Right atrium auricular region (tissue), 2 donors: ENCODE measurements around the gene SELENOS. TPM values are rescaled to one million over a fixed set of nuclear protein-coding genes. Genes with fewer than 3 reads are reported as not detected.

Experiments
- DNase-seq: peaks from one replicate; pipeline ENCODE4 v3.0.0-alpha.2; 2019; ENCODE audit warnings: low spot score
- H3K27ac ChIP-seq, 2 donors: fragments of 200-600 bp; sonication (generic); 1 replicate in 1 of 2; 2 replicates in 1 of 2; pipeline ENCODE4 v1.5.1; 2016 to 2019
- H3K27me3 ChIP-seq, 2 donors: fragments of 200-600 bp; sonication (generic); one replicate each; pipeline versions ENCODE4 v1.5.1 to v1.6.0; 2017 to 2019
- H3K36me3 ChIP-seq: fragments of 200-600 bp; sonication (generic); one replicate; pipeline ENCODE4 v1.5.1; 2016
- H3K4me1 ChIP-seq, 2 donors: fragments of 200-600 bp; sonication (generic); one replicate each; pipeline versions ENCODE4 v1.5.1 to v1.6.0; 2017 to 2019
- H3K4me3 ChIP-seq, 2 donors: fragments of 200-600 bp; sonication (generic); 1 replicate in 1 of 2; 2 replicates in 1 of 2; pipeline ENCODE4 v1.5.1; 2017 to 2019; ENCODE audit warnings: mild to moderate bottlenecking in 1 of 2, moderate library complexity in 1 of 2
- H3K9me3 ChIP-seq, 2 donors: fragments of 200-600 bp; sonication (generic); one replicate each; pipeline ENCODE4 v1.5.1; 2019
- total RNA-seq, 2 donors: library from RNA; depleted of rRNA; stranded (reverse); fragments of >200 nt; gene quantifications; one replicate each; pipeline ENCODE4 v1.1.0, GENCODE V29; 2016
- TF ChIP-seq, protein P1 (sequence below), 2 donors: fragments of 200-600 bp; sonication (generic); IDR thresholded peaks; one replicate each; pipeline ENCODE4 v1.5.1; 2019; ENCODE audit warnings: antibody characterized with exemption in 2 of 2

The SELENOS gene
- total RNA-seq, 2 donors from 2014 or later = 52.4 to 60.6 TPM

DNA sequence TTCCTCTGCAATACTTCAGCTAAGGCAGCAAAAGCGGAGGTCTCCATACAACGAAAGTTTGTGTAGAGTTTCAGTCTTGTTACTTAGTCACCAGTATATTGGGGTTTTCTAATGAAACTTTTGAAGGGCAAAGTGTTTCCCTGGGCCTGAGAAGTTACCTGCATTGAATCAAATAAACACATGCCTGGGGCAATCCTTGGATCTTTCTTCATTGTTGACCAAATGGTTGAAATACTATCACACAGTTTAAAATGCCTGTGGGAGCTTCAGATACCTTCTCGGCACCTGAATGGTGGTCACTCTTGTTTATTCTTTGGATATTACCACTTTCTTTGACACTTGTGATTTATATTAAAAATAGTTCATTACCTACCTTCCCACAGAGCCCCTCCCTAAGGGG is 24.4 kb downstream of the SELENOS start:
- H3K9me3 ChIP-seq = no peaks in the 10 kb centered on the region
- H3K4me1 ChIP-seq = peaks cover 0 to 53% of the 10 kb centered on the region in 2 donors
- no peaks in the 10 kb centered on the region for H3K27me3 ChIP-seq
- peak overlapping the region; percentile 84 to 89 for H3K27ac ChIP-seq
- peak overlapping the region; percentile 57 to 70 for H3K4me3 ChIP-seq
- TF ChIP-seq, protein P1, sequence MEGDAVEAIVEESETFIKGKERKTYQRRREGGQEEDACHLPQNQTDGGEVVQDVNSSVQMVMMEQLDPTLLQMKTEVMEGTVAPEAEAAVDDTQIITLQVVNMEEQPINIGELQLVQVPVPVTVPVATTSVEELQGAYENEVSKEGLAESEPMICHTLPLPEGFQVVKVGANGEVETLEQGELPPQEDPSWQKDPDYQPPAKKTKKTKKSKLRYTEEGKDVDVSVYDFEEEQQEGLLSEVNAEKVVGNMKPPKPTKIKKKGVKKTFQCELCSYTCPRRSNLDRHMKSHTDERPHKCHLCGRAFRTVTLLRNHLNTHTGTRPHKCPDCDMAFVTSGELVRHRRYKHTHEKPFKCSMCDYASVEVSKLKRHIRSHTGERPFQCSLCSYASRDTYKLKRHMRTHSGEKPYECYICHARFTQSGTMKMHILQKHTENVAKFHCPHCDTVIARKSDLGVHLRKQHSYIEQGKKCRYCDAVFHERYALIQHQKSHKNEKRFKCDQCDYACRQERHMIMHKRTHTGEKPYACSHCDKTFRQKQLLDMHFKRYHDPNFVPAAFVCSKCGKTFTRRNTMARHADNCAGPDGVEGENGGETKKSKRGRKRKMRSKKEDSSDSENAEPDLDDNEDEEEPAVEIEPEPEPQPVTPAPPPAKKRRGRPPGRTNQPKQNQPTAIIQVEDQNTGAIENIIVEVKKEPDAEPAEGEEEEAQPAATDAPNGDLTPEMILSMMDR (IDR thresholded peaks at IDR 0.05) = no peak
- no peaks in the 10 kb centered on the region for H3K36me3 ChIP-seq
- no peak for DNase-seq

DNA sequence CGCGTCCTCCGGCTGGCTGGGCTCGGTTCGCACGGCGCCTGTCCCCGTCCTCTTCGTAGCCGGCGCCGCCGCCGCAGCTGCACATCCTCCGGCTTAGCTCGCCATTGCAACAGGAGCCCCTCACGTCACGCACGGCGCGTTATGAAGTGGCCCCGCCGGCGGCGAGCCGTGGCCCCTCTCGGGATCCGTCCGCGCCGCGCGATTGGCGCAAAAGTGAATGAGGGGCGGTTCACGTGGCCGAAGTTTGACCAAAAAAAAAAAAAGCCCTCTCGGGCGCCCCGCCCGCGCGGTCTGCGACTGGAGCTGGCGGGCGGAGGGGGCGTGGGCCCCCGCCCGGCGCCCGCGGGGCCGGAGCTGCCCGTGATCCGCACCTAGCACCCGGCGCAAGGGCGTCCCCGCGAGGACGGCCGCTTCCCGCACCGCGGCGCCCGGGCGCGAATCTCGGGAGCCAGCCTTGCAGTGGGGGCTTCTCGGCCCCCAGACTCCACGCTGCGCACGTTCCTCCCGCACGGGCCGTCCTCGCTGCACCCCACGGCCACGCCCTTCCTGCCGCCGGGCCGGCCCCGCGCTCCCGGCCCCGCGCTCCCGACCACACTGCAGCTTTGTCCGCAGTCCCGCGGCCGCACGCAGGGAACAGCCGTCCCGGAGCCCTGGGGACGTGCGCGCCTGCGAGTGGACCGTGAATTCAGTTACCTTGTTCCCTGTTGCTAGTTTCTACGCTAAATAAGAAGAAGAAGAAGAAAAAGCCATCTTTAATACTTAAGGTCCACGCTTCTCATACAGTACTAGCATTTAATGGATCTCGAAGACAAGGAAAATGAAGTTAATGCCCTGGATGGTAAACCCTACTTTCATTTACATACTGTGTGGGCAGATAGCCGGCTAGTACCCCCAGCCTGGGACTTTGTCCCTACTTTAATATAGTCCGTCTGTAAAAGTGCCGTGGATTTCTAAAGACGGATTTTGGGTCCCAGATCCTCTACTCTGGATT is 25.2 kb downstream of the SELENOS start, which contains the start of gene CHSY1:
CHSY1 (minus strand) TSS at position 219 of the 991 bp plus-strand sequence. CDS start 592 bp downstream, outside the sequence.
- DNase-seq = peak; percentile 95
- peak within 1 kb of the TSS; percentile 84 to 89 for H3K27ac ChIP-seq
- H3K27me3 ChIP-seq = no peaks in the 10 kb centered on the region
- TF ChIP-seq, protein P1 (IDR thresholded peaks at IDR 0.05) = peak; percentile 24 to 64
- H3K4me1 ChIP-seq = peaks cover 0 to 61% of the 10 kb centered on the region in 2 donors
- no peaks in the 10 kb centered on the region for H3K36me3 ChIP-seq
- H3K9me3 ChIP-seq = no peaks in the 10 kb centered on the region
- H3K4me3 ChIP-seq = peak within 1 kb of the TSS; percentile 70 to 80

DNA sequence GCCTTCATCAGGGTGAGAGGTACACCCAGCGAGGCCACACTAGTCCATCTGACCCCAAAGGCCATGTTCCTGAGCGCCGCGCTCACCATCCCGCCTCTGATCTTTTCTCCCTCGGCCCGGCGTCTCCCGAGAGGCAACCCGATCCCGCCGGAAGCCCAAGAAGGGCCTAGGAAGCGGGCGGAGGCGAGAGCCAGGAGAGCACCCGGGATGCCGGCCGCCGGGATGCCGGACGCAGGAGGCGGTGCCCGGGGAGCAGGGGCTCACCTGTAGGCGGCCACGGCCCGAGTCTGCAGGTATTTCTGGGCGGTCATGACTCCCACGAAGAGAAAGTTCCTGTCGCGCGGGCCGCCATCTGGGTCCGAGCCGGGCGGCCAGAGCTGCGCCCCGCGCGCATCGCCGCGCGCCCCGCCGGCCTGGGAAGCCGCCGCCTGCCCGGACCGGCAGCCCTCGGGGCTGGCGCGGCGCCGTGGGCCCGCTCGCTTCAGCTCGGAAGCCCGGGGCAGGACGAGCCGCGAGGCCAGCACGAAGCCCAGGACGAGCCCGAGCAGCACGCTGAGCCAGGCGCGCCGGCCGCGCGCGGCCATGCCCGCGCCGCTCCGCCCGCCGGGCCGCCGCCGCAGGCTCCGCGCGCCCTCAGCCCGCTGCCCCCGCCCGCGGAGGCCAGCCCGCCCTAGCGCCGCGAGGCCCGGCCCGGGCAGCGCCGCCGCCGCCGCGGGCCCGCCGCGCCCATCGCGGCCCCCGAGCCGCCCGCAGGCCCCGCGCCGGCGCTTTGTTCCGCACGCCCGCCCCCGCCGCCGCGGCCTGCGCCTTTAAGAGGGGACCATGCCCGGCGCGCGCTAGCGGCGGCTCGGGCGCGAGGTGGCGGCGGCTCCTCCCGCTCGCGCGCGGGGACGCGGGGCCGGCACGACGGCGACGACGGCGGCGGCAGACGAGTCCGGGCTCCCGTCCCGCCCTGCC is 26.1 kb downstream of the SELENOS start:
- Histone ChIP-seq H3K4me1 (peaks cover 0 to 65% of the 10 kb centered on the region in 2 donors), H3K4me3 (peak overlapping the region; percentile 70 to 80), H3K27ac (peak overlapping the region; percentile 84 to 89), H3K27me3 (no peaks in the 10 kb centered on the region), H3K36me3 (no peaks in the 10 kb centered on the region), H3K9me3 (no peaks in the 10 kb centered on the region)
- DNase-seq = no peak
- TF ChIP-seq, protein P1 (IDR thresholded peaks at IDR 0.05) = no peak

DNA sequence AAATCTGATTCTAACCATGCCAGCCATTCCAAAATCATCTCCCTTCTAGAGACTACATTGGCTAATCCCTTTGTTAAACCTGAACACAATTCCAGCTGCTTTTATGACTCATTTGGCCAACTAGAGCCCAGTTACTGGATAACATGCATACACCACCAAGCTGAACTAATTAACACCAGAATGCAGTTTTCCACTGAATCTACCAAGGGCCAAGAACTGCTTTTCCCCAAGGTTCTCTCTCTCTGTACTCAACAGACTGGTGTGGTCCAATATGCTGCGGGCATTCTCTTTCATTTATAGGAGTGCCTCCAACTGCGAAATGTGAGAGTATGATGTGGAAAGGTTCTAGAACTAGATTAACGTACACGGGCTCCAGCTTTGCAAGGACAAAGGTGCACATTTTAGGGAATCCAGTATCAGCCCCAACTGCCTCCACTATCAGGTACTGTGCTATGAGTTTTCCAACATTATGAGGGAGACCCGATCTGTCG is 26.9 kb downstream of the SELENOS start:
- Histone ChIP-seq H3K36me3 (no peaks in the 10 kb centered on the region), H3K4me1 (peaks cover 0 to 63% of the 10 kb centered on the region in 2 donors), H3K4me3 (peak overlapping the region; percentile 70 to 80), H3K27ac (peak overlapping the region; percentile 76 to 84), H3K27me3 (no peaks in the 10 kb centered on the region), H3K9me3 (no peaks in the 10 kb centered on the region)
- TF ChIP-seq, protein P1 (IDR thresholded peaks at IDR 0.05) = no peak
- no peak for DNase-seq

DNA sequence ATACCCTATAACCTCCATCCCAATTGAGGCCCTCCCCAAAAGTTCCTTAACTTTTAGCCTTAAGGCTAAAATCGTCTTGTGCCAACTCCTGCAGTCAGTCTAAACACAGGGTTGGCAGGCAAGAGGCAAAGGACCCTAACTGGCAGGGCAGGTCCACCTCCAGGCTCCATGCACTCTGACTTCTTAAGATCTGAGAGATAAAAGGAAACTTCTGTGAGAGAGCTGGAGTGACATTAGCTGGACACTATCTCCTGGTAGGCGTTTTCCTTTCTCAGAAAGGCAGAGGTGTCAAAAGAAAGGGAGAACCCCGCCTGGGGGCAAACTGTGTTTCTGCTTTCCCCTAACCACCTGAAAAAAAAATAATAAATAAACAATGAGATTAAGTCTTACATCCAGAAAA is 29.0 kb downstream of the SELENOS start:
- Histone ChIP-seq H3K9me3 (no peaks in the 10 kb centered on the region), H3K27me3 (no peaks in the 10 kb centered on the region), H3K27ac (no peak overlapping the region), H3K4me1 (peaks cover 0 to 80% of the 10 kb centered on the region in 2 donors), H3K4me3 (no peak overlapping the region), H3K36me3 (no peaks in the 10 kb centered on the region)
- TF ChIP-seq, protein P1 (IDR thresholded peaks at IDR 0.05) = no peak
- DNase-seq = no peak
